ENCODE data around the gene B4GALNT1. TPM values are rescaled to one million over a fixed set of nuclear protein-coding genes. Genes with fewer than 3 reads are reported as not detected.

Gene B4GALNT1
- total RNA-seq, 1 donor from 2014 or later = 1.1 TPM

- H3K27ac Mint-ChIP-seq = no peak overlapping the region
- no peaks in the 10 kb centered on the region for H3K4me1 Mint-ChIP-seq (ENCODE audit: low read depth)
- H3K4me3 Mint-ChIP-seq (ENCODE audit: low read depth) = no peak overlapping the region
- H3K36me3 Mint-ChIP-seq (ENCODE audit: insufficient read depth) = no peaks in the 10 kb centered on the region
- no peaks in the 10 kb centered on the region for H3K9me3 Mint-ChIP-seq (ENCODE audit: low read depth)
- H3K27me3 Mint-ChIP-seq = peaks cover 22% of the 10 kb centered on the region
- DNase-seq (ENCODE audit: low spot score, unreplicated experiment) = no peak
- TF ChIP-seq CTCF (IDR thresholded peaks at IDR 0.05; ENCODE audit: unreplicated experiment) = no peak
Measured at GRCh38 chr12:57585156-57585555, 47.8 kb downstream of the B4GALNT1 start.

GRCh38 chr12:57584690-57585089 is 48.3 kb downstream of the B4GALNT1 start:
- H3K4me3 Mint-ChIP-seq (ENCODE audit: low read depth) = no peak overlapping the region
- no peaks in the 10 kb centered on the region for H3K36me3 Mint-ChIP-seq (ENCODE audit: insufficient read depth)
- peaks cover 22% of the 10 kb centered on the region for H3K27me3 Mint-ChIP-seq
- H3K9me3 Mint-ChIP-seq (ENCODE audit: low read depth) = no peaks in the 10 kb centered on the region
- no peaks in the 10 kb centered on the region for H3K4me1 Mint-ChIP-seq (ENCODE audit: low read depth)
- DNase-seq (ENCODE audit: low spot score, unreplicated experiment) = no peak
- H3K27ac Mint-ChIP-seq = no peak overlapping the region
- no peak for TF ChIP-seq CTCF (IDR thresholded peaks at IDR 0.05; ENCODE audit: unreplicated experiment)

- Mint-ChIP-seq H3K36me3 (ENCODE audit: insufficient read depth) (no peaks in the 10 kb centered on the region), H3K9me3 (ENCODE audit: low read depth) (no peaks in the 10 kb centered on the region), H3K27ac (no peak overlapping the region), H3K27me3 (peaks cover 22% of the 10 kb centered on the region), H3K4me3 (ENCODE audit: low read depth) (no peak overlapping the region), H3K4me1 (ENCODE audit: low read depth) (no peaks in the 10 kb centered on the region)
- DNase-seq (ENCODE audit: low spot score, unreplicated experiment) = no peak
- no peak for TF ChIP-seq CTCF (IDR thresholded peaks at IDR 0.05; ENCODE audit: unreplicated experiment)
Measured at GRCh38 chr12:57584050-57584449, 49.0 kb downstream of the B4GALNT1 start.

GRCh38 chr12:57583008-57583831 is 49.8 kb downstream of the B4GALNT1 start:
- no peaks in the 10 kb centered on the region for H3K9me3 Mint-ChIP-seq (ENCODE audit: low read depth)
- H3K27ac Mint-ChIP-seq = no peak overlapping the region
- no peaks in the 10 kb centered on the region for H3K4me1 Mint-ChIP-seq (ENCODE audit: low read depth)
- peaks cover 22% of the 10 kb centered on the region for H3K27me3 Mint-ChIP-seq
- DNase-seq (ENCODE audit: low spot score, unreplicated experiment) = peak; percentile 53
- H3K4me3 Mint-ChIP-seq (ENCODE audit: low read depth) = no peak overlapping the region
- H3K36me3 Mint-ChIP-seq (ENCODE audit: insufficient read depth) = no peaks in the 10 kb centered on the region
- peak; percentile 95 for TF ChIP-seq CTCF (IDR thresholded peaks at IDR 0.05; ENCODE audit: unreplicated experiment)

- no peaks in the 10 kb centered on the region for H3K36me3 Mint-ChIP-seq (ENCODE audit: insufficient read depth)
- H3K4me3 Mint-ChIP-seq (ENCODE audit: low read depth) = no peak overlapping the region
- DNase-seq (ENCODE audit: low spot score, unreplicated experiment) = no peak
- no peak for TF ChIP-seq CTCF (IDR thresholded peaks at IDR 0.05; ENCODE audit: unreplicated experiment)
- no peaks in the 10 kb centered on the region for H3K4me1 Mint-ChIP-seq (ENCODE audit: low read depth)
- H3K27me3 Mint-ChIP-seq = peaks cover 22% of the 10 kb centered on the region
- no peaks in the 10 kb centered on the region for H3K9me3 Mint-ChIP-seq (ENCODE audit: low read depth)
- no peak overlapping the region for H3K27ac Mint-ChIP-seq
Measured at GRCh38 chr12:57582440-57582839, 50.6 kb downstream of the B4GALNT1 start.
